ENCODE data around the gene UBFD1.

DNA sequence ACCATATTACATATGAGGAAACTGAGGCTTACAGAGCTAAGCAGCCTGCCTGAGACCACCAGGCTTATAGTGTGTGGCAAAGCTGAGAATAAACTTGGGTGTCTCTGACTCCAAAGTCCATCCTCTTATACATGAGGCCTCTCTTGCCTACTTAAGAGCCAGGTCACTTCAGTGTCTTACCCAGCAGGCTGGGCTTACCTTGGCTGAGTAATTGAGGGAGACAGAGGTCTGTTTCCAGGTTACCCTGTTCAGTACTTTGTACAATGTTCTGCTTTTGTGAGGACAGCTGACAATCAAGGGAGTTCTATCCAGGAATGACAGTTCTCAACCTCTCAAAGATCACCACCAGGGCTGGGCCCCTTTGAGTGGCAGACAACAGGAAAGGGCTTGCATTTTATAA, 24.2 kb downstream of the UBFD1 start:
- TF ChIP-seq, protein P1, sequence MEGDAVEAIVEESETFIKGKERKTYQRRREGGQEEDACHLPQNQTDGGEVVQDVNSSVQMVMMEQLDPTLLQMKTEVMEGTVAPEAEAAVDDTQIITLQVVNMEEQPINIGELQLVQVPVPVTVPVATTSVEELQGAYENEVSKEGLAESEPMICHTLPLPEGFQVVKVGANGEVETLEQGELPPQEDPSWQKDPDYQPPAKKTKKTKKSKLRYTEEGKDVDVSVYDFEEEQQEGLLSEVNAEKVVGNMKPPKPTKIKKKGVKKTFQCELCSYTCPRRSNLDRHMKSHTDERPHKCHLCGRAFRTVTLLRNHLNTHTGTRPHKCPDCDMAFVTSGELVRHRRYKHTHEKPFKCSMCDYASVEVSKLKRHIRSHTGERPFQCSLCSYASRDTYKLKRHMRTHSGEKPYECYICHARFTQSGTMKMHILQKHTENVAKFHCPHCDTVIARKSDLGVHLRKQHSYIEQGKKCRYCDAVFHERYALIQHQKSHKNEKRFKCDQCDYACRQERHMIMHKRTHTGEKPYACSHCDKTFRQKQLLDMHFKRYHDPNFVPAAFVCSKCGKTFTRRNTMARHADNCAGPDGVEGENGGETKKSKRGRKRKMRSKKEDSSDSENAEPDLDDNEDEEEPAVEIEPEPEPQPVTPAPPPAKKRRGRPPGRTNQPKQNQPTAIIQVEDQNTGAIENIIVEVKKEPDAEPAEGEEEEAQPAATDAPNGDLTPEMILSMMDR (IDR thresholded peaks at IDR 0.05) = no peak
- no peak for TF ChIP-seq POLR2A (IDR thresholded peaks at IDR 0.05)
